Measurements from ENCODE around the gene GLIPR2. TPM values are rescaled to one million over a fixed set of nuclear protein-coding genes. Genes with fewer than 3 reads are reported as not detected.

The GLIPR2 gene
- total and polyA plus RNA-seq, 2 of the 13 experiments (the other 11 are each of a cell fraction or from before 2014, with no cell fraction given), result 0.08 to 0.42 TPM

GRCh38 chr9:36190388-36191289, 54.1 kb downstream of the GLIPR2 start, which contains the start of gene CLTA (continued):
- 0 out of 2 replicates have a peak, but pooled peaks have one; percentile 35 for TF ChIP-seq FOXC1 (CRISPR knock-in tag; IDR thresholded peaks at IDR 0.05; ENCODE audit: borderline replicate concordance)
- TF ChIP-seq ZNF761 (CRISPR knock-in tag; conservative IDR thresholded peaks at IDR 0.05), result 0 out of 2 replicates have a peak, but pooled peaks have one; percentile 26
- peak; percentile 95 for TF ChIP-seq RBFOX2 (IDR thresholded peaks at IDR 0.05; ENCODE audit: low read depth, low read length)
- no peak for TF ChIP-seq PITX1 (CRISPR knock-in tag; IDR thresholded peaks at IDR 0.05)
- TF ChIP-seq MTERF4 (CRISPR knock-in tag; IDR thresholded peaks at IDR 0.05), result no peak
- TF ChIP-seq NCOA5 (CRISPR knock-in tag; IDR thresholded peaks at IDR 0.05), result no peak
- no peak for TF ChIP-seq ZUFSP (CRISPR knock-in tag; IDR thresholded peaks at IDR 0.05; ENCODE audit: borderline replicate concordance)
- TF ChIP-seq RORA (CRISPR knock-in tag; IDR thresholded peaks at IDR 0.05), result no peak
- TF ChIP-seq FOXK1 (CRISPR knock-in tag; IDR thresholded peaks at IDR 0.05; ENCODE audit: borderline replicate concordance, low read depth), result peak; percentile 55; the same call in 1 of the 2 replicates
- peak; percentile 94 for TF ChIP-seq ELF1 (CRISPR knock-in tag; IDR thresholded peaks at IDR 0.05)
- peak; percentile 69 for TF ChIP-seq ZBTB10 (CRISPR knock-in tag; IDR thresholded peaks at IDR 0.05; ENCODE audit: borderline replicate concordance)
- TF ChIP-seq U2AF2 (IDR thresholded peaks at IDR 0.05; ENCODE audit: low read depth, low read length), result 0 out of 2 replicates have a peak, but pooled peaks have one; percentile 58
- no peak for TF ChIP-seq SNAI1 (CRISPR knock-in tag; IDR thresholded peaks at IDR 0.05; ENCODE audit: borderline replicate concordance)
- peak; percentile 79; the same call in 1 of the 2 replicates for TF ChIP-seq ZFP37 (CRISPR knock-in tag; IDR thresholded peaks at IDR 0.05; ENCODE audit: borderline replicate concordance)
- TF ChIP-seq HOXD1 (CRISPR knock-in tag; IDR thresholded peaks at IDR 0.05), result peak; percentile 88
- peak; percentile 74 for TF ChIP-seq ZNF543 (CRISPR knock-in tag; IDR thresholded peaks at IDR 0.05)
- TF ChIP-seq ZNF280D (CRISPR knock-in tag; IDR thresholded peaks at IDR 0.05), result peak; percentile 46; the same call in 1 of the 2 replicates
- no peak for TF ChIP-seq NFKBIZ (CRISPR knock-in tag; IDR thresholded peaks at IDR 0.05)
- TF ChIP-seq ZZZ3 (CRISPR knock-in tag; IDR thresholded peaks at IDR 0.05; ENCODE audit: borderline replicate concordance), result no peak; the same call in 1 of the 2 replicates
- no peak for TF ChIP-seq FOXM1 (CRISPR knock-in tag; IDR thresholded peaks at IDR 0.05)
